Prostate gland (tissue), 2 donors: ENCODE results near the gene STX10.

Experiments
- POLR2A ChIP-seq: fragments of 450-650 bp; IDR thresholded peaks from one replicate; pipeline ENCODE4 v1.6.1; 2016; ENCODE audit warnings: antibody characterized with exemption, mild to moderate bottlenecking
- POLR2AphosphoS5 ChIP-seq: sonication (generic); formaldehyde crosslinking; IDR thresholded peaks from one replicate; pipeline ENCODE4 v1.6.1; 2017; ENCODE audit warnings: antibody characterized with exemption
- TF ChIP-seq, protein P1 (sequence below), 4 experiments: fragments of 200-600 bp in 2 of 4; fragments of 450-650 bp in 2 of 4; sonication (generic) in 2 of 4; IDR thresholded peaks; 1 replicate in 3 of 4; 2 replicates in 1 of 4; pipeline ENCODE4 v1.5.1; 2016 to 2019; ENCODE audit warnings: antibody characterized with exemption in 4 of 4, mild to moderate bottlenecking in 2 of 4, moderate library complexity in 2 of 4

DNA sequence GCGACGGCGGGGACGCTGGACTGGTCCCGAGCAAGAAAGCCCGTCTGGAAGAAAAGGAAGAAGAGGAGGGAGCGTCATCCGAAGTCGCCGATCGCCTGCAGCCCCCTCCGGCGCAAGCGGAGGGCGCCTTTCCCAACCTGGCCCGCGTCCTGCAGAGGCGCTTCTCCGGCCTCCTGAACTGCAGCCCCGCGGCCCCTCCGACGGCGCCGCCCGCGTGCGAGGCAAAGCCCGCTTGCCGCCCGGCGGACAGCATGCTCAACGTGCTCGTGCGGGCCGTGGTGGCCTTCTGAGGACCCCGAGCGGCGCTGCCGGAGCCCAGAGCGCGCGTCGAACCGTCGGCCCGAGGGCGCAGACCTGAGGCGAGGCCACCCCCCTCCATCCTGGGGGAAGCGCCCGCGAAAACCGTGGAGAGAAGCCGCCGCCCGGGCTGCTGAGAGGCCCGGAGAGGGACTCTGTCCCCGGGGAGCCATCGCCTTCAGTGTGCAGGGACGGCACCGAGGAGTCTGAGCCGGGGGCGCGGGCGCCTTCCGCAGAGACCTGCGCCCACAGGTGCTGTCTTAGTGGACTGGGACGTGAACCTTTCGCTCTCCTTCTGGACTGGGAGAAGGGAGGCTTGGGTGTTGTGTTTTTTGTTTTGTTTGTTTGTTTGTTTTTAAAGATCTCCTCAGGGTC is 3.5 kb upstream of the STX10 start:
- no peak for TF ChIP-seq POLR2A
- TF ChIP-seq, protein P1, sequence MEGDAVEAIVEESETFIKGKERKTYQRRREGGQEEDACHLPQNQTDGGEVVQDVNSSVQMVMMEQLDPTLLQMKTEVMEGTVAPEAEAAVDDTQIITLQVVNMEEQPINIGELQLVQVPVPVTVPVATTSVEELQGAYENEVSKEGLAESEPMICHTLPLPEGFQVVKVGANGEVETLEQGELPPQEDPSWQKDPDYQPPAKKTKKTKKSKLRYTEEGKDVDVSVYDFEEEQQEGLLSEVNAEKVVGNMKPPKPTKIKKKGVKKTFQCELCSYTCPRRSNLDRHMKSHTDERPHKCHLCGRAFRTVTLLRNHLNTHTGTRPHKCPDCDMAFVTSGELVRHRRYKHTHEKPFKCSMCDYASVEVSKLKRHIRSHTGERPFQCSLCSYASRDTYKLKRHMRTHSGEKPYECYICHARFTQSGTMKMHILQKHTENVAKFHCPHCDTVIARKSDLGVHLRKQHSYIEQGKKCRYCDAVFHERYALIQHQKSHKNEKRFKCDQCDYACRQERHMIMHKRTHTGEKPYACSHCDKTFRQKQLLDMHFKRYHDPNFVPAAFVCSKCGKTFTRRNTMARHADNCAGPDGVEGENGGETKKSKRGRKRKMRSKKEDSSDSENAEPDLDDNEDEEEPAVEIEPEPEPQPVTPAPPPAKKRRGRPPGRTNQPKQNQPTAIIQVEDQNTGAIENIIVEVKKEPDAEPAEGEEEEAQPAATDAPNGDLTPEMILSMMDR (IDR thresholded peaks at IDR 0.05), result no peak
- no peak for TF ChIP-seq POLR2AphosphoS5
